GM21447 (cell line): ENCODE results near the gene CADPS2.

Experiments
- ATAC-seq: cut with Tn5 transposase; IDR thresholded peaks from one replicate; pipeline ENCODE4 v1.9.1; 2021; ENCODE audit not compliant: unreplicated experiment

Gene CADPS2

GRCh38 chr7:122544463-122544862, 341.8 kb downstream of the CADPS2 start:
- peak; percentile 95 for ATAC-seq

GRCh38 chr7:122543891-122544290, 342.4 kb downstream of the CADPS2 start:
- no peak for ATAC-seq

GRCh38 chr7:122543166-122543565, 343.1 kb downstream of the CADPS2 start:
- ATAC-seq: no peak

- no peak for ATAC-seq
Measured at GRCh38 chr7:122535086-122535485, 351.2 kb downstream of the CADPS2 start.

GRCh38 chr7:122532406-122533269, 353.6 kb downstream of the CADPS2 start:
- ATAC-seq: no peak

- ATAC-seq: peak; percentile 46
Measured at GRCh38 chr7:122528879-122529481, 357.3 kb downstream of the CADPS2 start.

- ATAC-seq: no peak
Measured at GRCh38 chr7:122525355-122525754, 360.9 kb downstream of the CADPS2 start.

- ATAC-seq: no peak
Measured at GRCh38 chr7:122521767-122522166, 364.5 kb downstream of the CADPS2 start.

- ATAC-seq: no peak
Measured at GRCh38 chr7:122520971-122521555, 365.2 kb downstream of the CADPS2 start.

GRCh38 chr7:122518488-122518887, 367.8 kb downstream of the CADPS2 start:
- ATAC-seq: no peak

- no peak for ATAC-seq
Measured at GRCh38 chr7:122517576-122517975, 368.7 kb downstream of the CADPS2 start.

- no peak for ATAC-seq
Measured at GRCh38 chr7:122515404-122515803, 370.9 kb downstream of the CADPS2 start.

GRCh38 chr7:122511268-122511667, 375.0 kb downstream of the CADPS2 start:
- ATAC-seq: no peak

- ATAC-seq: no peak
Measured at GRCh38 chr7:122507591-122507990, 378.7 kb downstream of the CADPS2 start.

- no peak for ATAC-seq
Measured at GRCh38 chr7:122492007-122492406, 394.3 kb downstream of the CADPS2 start.

- ATAC-seq: no peak
Measured at GRCh38 chr7:122488241-122488640, 398.0 kb downstream of the CADPS2 start.

- ATAC-seq: no peak
Measured at GRCh38 chr7:122487131-122487530, 399.1 kb downstream of the CADPS2 start.

GRCh38 chr7:122485856-122486255, 400.4 kb downstream of the CADPS2 start:
- ATAC-seq: no peak

GRCh38 chr7:122482212-122482611, 404.0 kb downstream of the CADPS2 start:
- ATAC-seq: no peak

GRCh38 chr7:122470859-122471258, 415.4 kb downstream of the CADPS2 start:
- ATAC-seq: no peak

- ATAC-seq: no peak
Measured at GRCh38 chr7:122468945-122469344, 417.3 kb downstream of the CADPS2 start.
